Astrocyte (in vitro differentiated cells and primary cell): Measurements from ENCODE around the gene AIPL1.

Experiments
- EZH2 ChIP-seq: IDR thresholded peaks from 2 replicates; pipeline ENCODE4 v1.6.1; 2012; ENCODE audit warnings: mild to moderate bottlenecking, low read length, inconsistent platforms; ENCODE audit not compliant: insufficient read depth
- TF ChIP-seq, protein P1 (sequence below): IDR thresholded peaks from 2 replicates; pipeline ENCODE4 v1.5.1; 2011; ENCODE audit warnings: low read depth, mild to moderate bottlenecking, inconsistent platforms, low read length, moderate library complexity; ENCODE audit not compliant: insufficient read depth

DNA sequence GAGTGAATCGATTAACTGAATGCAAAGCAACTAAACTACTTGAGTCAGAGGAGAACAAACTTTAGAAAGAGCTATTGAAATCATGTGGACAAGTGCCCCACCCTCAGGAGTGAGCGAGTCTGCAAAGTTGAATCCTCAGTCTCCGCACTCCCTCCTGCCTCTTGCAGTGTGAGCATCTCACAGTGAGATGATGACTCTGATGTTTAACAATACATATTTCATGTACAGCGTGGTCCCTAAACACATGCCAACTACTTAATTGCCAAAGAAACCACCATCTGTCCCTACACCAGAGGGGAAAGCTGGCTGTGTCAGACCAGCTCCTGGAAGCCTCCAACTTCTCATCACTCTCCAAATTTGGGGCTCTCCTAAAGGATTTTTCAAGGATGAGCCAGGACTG is 40.5 kb upstream of the AIPL1 start:
- TF ChIP-seq, protein P1, sequence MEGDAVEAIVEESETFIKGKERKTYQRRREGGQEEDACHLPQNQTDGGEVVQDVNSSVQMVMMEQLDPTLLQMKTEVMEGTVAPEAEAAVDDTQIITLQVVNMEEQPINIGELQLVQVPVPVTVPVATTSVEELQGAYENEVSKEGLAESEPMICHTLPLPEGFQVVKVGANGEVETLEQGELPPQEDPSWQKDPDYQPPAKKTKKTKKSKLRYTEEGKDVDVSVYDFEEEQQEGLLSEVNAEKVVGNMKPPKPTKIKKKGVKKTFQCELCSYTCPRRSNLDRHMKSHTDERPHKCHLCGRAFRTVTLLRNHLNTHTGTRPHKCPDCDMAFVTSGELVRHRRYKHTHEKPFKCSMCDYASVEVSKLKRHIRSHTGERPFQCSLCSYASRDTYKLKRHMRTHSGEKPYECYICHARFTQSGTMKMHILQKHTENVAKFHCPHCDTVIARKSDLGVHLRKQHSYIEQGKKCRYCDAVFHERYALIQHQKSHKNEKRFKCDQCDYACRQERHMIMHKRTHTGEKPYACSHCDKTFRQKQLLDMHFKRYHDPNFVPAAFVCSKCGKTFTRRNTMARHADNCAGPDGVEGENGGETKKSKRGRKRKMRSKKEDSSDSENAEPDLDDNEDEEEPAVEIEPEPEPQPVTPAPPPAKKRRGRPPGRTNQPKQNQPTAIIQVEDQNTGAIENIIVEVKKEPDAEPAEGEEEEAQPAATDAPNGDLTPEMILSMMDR, result no peak
- no peak for TF ChIP-seq EZH2
